ENCODE results near the gene PPP2R2C.

DNA sequence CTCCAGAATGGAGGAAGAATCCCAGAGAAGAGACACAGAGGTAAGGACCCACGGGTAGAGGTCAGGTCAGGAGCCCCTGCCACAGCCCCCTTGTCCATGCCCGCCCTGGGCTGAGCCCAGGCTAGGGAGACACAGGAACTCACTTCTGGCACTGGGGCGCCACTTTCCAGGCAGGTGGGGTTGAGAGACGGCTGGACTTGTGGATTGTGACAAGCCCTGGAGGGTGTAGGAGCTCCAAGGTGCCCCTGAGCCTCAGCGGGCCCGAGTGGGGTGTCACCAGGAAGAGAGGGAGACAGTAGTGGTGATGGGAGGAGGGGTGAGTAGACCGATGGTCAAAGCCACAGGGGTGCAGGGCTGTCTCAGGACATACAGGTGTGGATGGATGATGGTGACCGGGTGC lies 143.9 kb downstream of the PPP2R2C start:
- TF ChIP-seq, protein P1, sequence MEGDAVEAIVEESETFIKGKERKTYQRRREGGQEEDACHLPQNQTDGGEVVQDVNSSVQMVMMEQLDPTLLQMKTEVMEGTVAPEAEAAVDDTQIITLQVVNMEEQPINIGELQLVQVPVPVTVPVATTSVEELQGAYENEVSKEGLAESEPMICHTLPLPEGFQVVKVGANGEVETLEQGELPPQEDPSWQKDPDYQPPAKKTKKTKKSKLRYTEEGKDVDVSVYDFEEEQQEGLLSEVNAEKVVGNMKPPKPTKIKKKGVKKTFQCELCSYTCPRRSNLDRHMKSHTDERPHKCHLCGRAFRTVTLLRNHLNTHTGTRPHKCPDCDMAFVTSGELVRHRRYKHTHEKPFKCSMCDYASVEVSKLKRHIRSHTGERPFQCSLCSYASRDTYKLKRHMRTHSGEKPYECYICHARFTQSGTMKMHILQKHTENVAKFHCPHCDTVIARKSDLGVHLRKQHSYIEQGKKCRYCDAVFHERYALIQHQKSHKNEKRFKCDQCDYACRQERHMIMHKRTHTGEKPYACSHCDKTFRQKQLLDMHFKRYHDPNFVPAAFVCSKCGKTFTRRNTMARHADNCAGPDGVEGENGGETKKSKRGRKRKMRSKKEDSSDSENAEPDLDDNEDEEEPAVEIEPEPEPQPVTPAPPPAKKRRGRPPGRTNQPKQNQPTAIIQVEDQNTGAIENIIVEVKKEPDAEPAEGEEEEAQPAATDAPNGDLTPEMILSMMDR (IDR thresholded peaks at IDR 0.05 in 8 of 11, conservative IDR thresholded peaks at IDR 0.05 in 3 of 11), result no peak
- TF ChIP-seq POLR2AphosphoS5 (IDR thresholded peaks at IDR 0.05) (no peak), POLR2A (IDR thresholded peaks at IDR 0.05) (no peak)
